ENCODE measurements around the gene ANKS1B.

The ANKS1B gene

DNA sequence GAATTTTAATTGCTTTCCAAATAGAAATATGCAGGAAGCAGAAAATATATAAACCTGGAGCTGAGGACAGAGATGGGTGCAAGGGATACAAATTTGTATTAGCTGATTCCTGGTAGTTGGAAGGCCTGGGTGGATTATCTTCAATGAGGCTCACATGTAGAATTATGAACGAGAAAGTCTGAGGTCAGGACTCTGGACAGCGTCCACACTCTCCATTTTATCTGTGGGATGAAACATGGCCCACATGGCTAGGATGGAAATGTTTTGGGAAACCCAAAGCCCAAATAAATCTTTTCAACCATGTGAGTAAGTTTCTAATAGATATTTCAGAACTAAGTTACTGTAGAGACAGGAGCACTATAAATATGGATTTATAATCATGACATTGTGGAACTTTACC is 1083.5 kb downstream of the ANKS1B start:
- no peak for FAIRE-seq

GRCh38 chr12:98896938-98897337 is 1087.8 kb downstream of the ANKS1B start:
- no peak for FAIRE-seq

- FAIRE-seq, result no peak
These were observed 1089.6 kb downstream of the ANKS1B start for GRCh38 chr12:98895086-98895651.

DNA sequence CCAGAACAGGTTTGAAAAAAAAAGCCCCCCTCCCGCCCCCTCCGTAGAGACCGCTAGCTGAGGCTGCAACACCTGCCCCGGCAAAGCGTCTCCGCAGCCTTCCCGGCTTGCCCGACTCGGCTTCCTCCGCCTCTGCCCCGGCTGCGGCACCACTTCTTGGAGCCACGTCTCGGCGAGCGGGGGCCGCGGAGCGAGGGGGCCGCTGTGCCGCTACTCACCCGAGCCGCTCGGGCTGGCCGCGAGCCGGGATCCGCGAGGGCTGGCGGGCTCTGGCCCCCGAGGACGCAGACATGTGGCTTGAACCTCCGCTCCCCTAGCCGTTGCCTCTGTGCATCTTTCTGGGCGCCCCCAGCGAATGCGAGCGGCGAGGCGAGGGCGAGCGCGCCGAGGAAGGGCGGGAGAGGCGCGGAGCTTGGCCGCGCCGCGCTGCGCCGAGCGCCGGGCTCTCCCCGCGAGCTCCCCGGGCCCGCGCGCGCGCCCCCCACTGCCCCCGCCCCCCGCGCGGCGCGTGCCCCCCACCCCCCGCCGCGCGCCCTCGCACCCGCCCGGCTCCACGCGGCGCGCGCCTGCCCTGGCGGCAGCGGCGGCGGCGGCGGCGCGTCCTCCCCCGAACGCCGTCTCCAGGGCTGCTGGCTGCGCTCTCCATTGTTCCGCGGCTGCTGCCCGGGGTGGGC is 1090.2 kb downstream of the ANKS1B start:
- no peak for FAIRE-seq

DNA sequence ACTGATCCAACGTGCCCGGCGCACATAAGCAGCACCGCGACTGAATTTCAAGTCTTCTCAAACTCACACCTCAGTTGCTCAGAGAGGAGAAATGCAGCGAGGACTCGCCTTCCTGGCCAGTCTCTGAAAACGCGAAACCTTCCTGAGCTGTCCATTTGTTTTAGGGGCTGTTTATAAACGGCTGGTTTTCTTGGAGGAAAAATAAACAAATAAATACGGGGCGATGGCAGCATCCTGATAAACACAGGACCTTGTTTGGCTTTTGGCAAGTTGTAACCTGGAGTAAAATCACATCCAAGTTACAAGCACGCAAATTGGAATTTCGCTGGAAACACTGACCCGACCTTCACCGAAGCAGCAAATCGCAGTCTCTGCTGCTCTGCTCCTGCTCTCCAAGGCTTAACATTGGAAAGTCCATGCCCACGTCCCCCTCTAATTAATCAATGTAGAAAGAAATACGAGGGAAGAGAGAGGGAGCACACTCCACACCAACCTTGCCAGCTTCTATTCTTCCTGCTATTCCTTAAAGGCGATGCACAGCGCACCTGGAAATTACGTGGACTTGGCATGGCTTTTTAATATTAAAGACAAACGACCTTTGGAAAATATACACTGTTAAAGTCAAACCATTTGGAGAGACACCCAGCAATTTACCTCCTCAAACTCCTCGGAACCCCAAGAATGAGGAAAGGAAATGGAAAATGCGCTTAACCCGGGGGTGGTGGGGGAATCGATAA is 1090.9 kb downstream of the ANKS1B start:
- no peak for FAIRE-seq

- FAIRE-seq, result no peak
These were observed 1091.5 kb downstream of the ANKS1B start for GRCh38 chr12:98893126-98893674.

- FAIRE-seq, result no peak
These were observed 1099.0 kb downstream of the ANKS1B start for GRCh38 chr12:98885778-98886177.

GRCh38 chr12:98883231-98883630 is 1101.5 kb downstream of the ANKS1B start:
- no peak for FAIRE-seq

DNA sequence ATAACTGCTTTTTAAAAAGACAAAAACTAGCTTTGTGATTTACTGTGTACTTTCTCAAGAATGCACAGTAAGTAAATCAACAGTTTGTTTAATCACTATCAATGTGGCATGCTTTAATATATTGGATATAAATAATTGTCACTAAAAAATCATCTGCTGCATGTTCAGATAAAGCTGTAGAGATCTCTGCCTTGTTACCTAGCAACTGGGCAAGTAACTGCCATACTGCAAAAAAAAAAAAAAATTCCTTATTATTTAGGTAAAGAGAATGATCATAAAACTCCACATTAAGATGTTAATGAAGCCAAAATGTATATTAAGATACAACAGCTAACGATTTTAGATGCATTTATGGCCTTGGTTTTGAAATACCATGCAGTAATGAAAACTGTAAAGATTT is 1102.2 kb downstream of the ANKS1B start:
- FAIRE-seq, result no peak

GRCh38 chr12:98873776-98874175 is 1111.0 kb downstream of the ANKS1B start:
- FAIRE-seq, result no peak

DNA sequence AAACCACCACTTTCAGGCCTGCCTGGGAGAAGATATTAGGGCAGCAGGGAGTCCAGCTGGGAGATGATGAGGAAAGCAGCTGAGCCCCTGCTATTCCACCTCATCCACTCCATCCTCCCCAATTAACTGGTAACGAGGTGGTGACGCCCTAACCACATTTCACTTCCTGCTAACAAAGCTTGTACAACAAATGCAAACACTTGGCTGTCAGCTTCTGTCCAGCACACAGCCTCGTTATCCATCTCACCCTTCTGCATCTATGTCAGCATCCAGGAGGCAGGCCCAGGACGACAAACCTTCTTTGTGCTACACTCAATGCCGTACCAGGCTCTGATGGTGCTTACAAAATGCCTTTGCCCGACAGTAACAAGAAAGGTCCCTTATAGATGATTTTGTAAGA is 1114.2 kb downstream of the ANKS1B start:
- no peak for FAIRE-seq

DNA sequence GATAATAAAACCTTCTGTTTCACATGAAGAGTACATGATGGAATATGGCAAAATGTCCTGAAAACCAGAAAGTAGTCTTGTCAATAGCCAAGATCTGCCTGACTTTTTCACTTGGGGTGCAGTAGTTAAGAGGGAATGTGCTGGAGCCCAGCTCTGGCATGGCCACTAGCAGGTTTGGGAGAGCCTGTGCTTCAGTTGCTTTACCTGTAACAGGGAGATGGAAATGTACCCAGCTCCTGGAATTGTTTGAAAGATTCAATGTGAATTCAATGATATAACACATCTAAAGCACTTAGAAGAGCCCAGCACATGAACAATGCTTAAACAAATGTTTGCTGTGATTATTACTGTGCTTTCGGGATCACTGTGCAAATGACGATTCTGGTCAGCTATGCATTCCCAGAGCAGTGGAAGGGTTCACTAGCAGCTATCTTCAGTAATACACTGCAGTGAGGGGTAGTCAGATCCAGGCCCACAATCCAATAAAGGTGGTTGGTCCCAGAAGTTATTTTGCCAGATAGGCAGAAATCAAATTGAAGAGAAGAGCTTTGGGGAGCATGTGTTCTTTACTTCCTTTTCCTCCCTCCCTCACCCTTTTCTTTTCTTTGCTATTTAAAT is 1114.7 kb downstream of the ANKS1B start:
- no peak for FAIRE-seq

- no peak for FAIRE-seq
These were observed 1116.2 kb downstream of the ANKS1B start for GRCh38 chr12:98868538-98868937.

- no peak for FAIRE-seq
These were observed 1116.7 kb downstream of the ANKS1B start for GRCh38 chr12:98868076-98868475.

- FAIRE-seq, result no peak
These were observed 1120.4 kb downstream of the ANKS1B start for GRCh38 chr12:98864363-98864762.

GRCh38 chr12:98863167-98863566 is 1121.6 kb downstream of the ANKS1B start:
- FAIRE-seq, result no peak

DNA sequence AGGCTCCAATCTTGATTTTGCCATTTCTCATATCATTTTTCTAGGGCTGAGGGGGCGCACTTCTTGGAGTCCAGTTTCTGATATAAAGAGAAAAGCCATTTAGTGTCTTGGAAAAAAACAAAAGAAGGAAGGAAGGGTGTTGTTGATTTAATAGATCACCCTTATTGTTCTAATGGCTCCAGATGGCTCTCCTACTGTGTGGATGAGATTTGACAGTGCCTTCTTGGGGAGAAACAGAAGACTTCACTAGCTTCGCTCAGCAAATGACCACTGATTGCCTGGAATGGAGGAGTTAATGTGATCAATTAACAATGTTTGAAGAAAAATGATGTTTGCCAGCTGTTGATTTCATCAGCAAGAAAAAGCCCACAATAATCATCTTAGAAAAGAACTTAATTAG is 1123.5 kb downstream of the ANKS1B start:
- FAIRE-seq, result no peak

- no peak for FAIRE-seq
These were observed 1127.7 kb downstream of the ANKS1B start for GRCh38 chr12:98856897-98857540.

DNA sequence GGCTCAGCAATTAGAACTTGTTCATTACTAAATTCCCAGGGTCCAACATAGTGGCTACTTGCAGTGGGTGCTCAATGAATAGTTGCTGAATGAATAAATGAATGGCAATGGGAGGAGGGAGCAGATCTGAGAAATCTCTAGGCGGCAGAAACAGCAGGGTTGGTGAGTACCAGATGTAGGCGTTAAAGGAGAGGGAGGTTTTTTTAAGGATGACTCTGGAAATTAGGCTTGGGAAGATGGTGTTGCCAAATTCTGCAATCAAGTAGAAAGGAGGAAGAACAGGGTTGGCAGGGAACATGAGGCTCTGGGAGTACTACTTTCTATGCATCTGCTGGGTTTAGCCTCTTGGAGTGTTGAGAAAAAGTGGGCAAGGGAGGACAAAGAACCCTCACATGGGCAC is 1132.6 kb downstream of the ANKS1B start:
- FAIRE-seq, result no peak

GRCh38 chr12:98847242-98847641 is 1137.5 kb downstream of the ANKS1B start:
- no peak for FAIRE-seq

DNA sequence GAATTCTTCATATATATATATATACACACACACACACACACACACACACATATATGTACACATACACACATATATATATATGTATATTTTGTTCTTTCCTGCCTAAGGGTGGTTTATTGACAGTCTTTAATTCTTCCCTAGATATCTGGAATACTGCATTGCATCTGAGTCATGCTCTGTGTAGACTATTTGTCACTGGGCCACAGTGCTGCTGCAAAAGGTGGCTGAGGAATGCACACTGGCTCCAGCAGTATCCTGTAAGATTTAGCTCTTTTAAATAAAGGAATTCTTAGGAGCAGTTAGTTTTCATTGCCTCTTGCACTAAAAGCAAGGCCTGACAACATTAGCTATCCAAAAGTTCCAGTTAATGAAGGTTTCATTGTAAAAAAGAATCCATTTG is 1138.8 kb downstream of the ANKS1B start:
- FAIRE-seq, result no peak

DNA sequence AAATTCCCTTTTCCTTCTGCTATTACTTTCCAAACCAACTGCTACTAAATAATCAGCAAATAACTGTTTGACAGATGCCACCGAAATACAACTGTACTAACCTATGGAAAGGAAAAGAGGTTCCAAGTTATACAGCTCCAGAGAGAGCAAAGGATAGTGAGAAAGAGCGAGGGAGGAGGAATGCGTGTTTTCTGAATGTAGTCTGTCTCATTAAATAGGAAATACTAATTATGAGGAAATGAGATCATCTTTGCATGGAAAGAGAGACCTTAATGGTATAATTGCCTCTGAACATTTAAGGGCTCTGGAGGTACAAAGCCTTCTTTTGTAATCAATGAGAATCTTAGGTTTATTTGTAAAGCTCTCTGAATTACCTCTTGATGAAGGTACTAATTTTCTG is 1144.4 kb downstream of the ANKS1B start:
- no peak for FAIRE-seq

- no peak for FAIRE-seq
These were observed 1146.5 kb downstream of the ANKS1B start for GRCh38 chr12:98838231-98838647.
